GM12873 (cell line): Measurements from ENCODE around the gene JTB.

ENCODE experiments used
- TF ChIP-seq, protein P1 (sequence below): IDR thresholded peaks from 2 replicates; pipeline ENCODE4 v1.5.1; 2012; ENCODE audit warnings: low read depth, mild to moderate bottlenecking, moderate library complexity, low read length, control low read depth; ENCODE audit not compliant: insufficient read depth; ENCODE audit errors: missing control alignments

Gene JTB

DNA sequence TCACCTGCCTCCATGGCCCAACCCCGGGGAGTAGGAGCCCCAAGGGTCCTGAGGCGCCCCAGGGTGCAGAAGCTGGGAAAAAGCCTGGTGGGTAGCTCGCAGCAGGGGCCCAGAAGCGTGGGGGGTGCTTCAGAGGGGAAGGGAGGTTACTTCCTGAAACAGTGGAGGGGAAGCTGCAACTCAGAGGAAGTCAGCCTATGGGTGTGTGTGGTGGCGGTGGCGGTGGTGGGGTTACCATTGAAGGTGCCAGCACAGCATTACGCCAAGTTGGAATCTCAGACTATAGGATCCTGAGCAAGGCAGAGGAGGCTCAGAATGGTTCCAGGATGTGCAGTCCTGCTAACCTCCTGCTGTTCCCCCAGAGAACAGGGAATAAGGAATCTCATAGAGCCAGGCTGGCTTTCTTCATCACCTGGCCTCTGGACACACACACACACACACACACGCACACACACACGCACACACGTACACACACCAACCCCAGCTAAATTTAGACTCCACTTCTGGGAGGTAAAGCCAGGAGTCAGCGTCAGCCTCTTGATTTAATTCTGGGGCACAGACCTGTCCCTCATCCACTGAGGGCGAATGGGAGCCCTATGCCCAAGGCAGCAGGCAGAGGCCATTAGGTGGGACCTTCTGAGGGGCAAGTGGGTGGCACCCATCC, 32.2 kb downstream of the JTB start:
- TF ChIP-seq, protein P1, sequence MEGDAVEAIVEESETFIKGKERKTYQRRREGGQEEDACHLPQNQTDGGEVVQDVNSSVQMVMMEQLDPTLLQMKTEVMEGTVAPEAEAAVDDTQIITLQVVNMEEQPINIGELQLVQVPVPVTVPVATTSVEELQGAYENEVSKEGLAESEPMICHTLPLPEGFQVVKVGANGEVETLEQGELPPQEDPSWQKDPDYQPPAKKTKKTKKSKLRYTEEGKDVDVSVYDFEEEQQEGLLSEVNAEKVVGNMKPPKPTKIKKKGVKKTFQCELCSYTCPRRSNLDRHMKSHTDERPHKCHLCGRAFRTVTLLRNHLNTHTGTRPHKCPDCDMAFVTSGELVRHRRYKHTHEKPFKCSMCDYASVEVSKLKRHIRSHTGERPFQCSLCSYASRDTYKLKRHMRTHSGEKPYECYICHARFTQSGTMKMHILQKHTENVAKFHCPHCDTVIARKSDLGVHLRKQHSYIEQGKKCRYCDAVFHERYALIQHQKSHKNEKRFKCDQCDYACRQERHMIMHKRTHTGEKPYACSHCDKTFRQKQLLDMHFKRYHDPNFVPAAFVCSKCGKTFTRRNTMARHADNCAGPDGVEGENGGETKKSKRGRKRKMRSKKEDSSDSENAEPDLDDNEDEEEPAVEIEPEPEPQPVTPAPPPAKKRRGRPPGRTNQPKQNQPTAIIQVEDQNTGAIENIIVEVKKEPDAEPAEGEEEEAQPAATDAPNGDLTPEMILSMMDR: no peak

DNA sequence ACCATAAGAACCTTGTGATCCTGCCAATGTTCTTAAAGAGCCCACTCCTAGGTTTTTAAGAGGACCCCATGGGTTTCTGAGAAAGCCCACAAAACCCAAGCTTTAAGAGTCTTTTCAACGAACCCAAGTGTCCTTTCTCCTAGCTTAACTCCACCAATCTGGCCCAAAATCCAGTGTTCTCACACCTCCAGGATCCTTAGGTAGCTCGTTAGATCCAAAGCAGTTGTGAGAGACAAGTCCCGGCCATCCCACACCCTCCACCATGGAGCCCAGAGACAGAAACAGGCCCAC, 32.7 kb downstream of the JTB start:
- TF ChIP-seq, protein P1: no peak

DNA sequence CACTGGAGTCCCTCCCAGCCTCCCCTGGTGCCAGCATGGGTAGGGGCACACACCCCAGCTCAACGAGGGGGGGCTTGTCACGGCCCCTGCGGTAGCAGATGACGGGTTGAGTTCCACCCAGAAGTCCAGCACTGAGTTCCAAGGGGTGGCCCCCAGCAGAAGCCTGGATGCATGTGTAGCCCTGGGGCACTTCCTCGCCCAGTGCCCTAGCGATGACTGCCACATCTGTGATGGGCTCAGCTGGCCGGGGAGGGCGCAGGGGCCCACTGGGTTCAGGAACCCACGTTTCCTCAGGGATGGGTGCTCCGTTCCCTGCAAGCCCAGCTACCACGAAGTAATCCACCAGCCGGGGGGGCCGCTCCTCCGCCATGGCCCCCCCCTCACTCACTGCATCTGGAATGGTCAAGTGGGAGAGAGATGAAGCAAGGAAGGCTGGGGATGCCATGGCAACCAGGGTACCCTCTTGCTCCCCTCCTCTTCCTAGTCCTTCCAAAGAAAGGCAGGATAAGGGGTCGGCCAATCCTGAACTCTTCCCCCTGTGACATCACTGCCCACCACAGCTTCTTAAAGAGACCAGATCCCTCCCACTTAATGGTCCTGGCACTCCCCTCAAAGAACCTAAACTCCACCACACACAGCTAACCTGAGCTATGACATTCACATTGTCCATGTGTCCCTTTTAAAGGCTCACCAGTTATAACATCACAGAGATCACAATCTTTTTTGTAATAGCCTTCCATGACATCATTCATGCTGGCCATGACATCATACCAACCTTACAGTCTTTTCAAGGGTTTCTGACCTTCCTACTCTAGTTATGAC, 33.3 kb downstream of the JTB start:
- TF ChIP-seq, protein P1: no peak

DNA sequence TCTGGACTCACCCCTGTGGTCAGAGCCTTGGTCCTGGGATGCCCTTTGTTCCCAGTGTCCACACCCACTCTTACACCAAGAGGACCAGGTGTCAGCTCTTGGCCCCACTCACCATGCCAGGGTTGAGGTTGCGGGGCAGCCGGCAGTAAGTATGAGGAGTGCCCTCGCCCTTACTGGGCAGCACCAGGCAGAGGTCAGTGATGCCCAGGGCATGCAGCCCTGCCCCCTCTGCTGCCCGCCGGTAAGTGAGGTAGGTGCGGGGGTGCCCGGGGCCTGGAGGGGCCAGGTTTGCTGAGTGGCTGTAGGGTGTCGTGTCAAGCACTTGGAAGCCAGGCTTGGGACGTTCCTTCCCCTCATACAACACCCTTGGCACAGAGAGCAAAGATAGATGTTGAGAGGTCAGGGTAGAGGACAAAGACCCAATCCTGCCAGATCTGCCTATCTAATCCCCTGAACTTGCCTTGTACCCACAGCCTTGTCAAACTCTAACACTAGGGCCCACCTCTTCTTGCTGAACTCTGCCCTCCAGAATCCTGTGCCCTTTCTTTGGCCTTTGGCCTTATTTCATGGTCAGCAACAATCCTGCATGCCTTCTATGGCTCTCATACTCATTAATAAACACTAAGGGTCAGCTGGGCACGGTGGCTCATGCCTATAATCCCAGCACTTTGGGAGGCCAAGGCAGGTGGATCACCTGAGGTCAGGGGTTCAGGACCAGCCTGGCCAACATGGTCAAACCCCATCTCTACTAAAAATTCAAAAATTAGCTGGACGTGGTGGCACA, 34.5 kb downstream of the JTB start:
- TF ChIP-seq, protein P1: no peak

DNA sequence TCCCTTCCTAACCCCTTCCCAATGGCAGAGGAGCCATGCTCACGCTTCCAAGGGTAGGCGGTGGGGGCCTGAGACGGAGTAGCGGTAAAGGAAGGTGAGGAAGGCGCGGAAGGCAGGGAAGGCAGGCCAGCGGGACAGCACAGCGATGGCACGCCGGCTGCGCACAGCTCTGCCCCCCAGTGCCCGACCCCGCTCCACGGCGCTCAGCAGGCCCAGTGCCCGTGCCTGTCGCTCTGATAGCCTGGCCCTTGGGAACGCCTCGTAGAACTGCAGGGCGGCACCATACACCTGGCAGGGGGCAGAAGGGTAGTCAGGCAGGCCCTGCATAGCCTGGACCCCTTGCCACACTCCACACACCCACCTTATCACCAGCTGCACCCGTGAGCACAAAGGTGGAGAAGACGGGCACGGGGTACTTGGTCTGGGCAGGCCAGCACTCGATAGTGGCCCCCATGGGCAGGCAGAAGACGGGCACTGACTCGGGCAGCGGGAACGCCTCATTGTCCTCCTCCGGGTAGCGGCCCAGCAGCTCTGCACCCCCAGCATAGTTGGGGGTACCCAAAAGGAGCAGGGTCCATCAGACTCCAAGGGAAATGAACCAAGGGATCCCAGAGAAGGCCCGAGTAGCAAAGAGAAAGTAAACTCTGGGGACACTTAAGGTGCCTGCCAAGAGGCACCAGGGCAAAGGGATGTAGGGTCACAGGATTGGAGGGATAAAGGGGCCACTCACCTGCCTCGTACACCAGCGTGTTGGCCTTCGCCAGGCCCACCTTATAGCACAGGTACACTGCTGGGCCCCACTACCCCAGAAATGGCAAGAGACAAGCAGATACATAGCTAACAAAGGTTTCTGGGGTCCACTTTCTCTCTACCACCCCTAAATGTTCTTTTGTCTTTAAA, 35.4 kb downstream of the JTB start:
- TF ChIP-seq, protein P1: no peak

DNA sequence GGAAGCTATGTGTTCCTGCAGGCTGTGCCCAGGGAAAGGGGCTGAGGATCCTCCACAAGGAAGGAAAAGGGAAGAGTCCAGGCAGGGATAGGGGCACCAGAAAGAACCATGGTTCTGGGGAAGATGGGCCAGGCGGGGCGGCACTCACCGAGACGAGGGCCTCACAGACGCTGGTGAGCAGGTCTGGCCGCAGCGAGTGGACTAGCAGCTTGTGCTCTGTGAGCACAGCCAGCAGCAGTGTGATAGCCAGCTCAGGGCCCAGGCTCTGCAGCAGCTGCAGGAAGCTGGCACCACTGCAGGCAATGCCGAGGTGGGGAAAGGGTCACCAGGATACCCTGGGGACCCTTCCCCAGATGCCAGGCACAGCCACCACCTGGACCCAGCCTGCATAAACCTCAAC, 36.7 kb downstream of the JTB start:
- TF ChIP-seq, protein P1: no peak

DNA sequence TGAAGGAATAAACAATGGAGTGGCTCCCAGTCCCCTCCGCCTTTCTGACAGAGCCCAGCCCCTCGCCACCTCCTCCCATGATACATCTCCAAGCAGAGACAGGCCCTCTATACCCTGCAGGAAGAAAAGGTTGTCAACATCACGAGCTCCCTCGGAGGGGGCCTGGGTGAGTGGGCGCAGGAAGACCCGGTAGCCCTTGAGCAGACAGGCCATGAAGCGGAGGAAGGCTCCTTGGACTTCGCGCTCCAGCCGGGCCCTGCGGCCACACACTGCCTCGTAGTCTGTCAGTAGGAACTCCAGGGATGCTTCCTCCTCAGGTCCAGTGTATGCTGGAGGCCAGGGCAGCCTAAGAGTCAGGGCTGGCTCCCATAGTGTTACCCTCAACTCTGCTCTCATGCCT, 38.0 kb downstream of the JTB start:
- TF ChIP-seq, protein P1: no peak
